ENCODE measurements around the gene CREG2. TPM values are rescaled to one million over a fixed set of nuclear protein-coding genes. Genes with fewer than 3 reads are reported as not detected.

The CREG2 gene
- total RNA-seq, 1 donor from 2014 or later, result not detected

DNA sequence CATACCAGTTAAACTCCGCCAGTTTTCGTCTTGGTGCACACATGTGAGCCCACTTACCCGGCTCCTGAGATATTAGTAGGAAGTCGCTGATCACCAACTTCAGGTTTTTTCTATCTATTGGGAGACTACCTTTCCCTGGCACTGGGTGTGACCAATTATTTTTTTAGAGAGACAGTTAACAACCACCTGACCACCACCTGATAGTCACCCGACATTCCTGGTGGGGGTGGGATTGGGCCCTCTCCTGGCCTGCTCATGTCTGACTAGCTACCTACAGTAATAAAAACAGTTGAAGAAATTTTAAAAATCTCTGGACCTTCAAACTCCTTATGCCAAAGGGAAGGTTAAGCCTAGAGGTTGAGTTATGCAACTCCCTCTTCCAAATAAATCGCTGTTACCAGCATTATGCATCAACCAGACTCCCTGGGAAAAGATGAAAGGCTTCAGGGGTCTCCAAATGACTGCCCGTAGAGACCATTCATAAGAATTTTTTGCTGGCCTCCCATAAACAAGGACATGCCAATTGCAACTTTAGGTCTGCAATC lies 27.8 kb downstream of the CREG2 start:
- ChIA-PET POLR2A (no interaction called here), CTCF (no interaction called here)
- Mint-ChIP-seq H3K9me3 (no peaks in the 10 kb centered on the region), H3K27ac (no peak overlapping the region), H3K4me1 (peaks cover 29% of the 10 kb centered on the region), H3K36me3 (ENCODE audit: low read depth) (no peaks in the 10 kb centered on the region), H3K27me3 (no peaks in the 10 kb centered on the region), H3K4me3 (no peak overlapping the region)
- no peak for DNase-seq
- intact Hi-C loops (cut with micrococcal nuclease), result no loop called here
- ATAC-seq (ENCODE audit: low read depth), result no peak
- TF ChIP-seq, protein P1, sequence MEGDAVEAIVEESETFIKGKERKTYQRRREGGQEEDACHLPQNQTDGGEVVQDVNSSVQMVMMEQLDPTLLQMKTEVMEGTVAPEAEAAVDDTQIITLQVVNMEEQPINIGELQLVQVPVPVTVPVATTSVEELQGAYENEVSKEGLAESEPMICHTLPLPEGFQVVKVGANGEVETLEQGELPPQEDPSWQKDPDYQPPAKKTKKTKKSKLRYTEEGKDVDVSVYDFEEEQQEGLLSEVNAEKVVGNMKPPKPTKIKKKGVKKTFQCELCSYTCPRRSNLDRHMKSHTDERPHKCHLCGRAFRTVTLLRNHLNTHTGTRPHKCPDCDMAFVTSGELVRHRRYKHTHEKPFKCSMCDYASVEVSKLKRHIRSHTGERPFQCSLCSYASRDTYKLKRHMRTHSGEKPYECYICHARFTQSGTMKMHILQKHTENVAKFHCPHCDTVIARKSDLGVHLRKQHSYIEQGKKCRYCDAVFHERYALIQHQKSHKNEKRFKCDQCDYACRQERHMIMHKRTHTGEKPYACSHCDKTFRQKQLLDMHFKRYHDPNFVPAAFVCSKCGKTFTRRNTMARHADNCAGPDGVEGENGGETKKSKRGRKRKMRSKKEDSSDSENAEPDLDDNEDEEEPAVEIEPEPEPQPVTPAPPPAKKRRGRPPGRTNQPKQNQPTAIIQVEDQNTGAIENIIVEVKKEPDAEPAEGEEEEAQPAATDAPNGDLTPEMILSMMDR (IDR thresholded peaks at IDR 0.05), result no peak

DNA sequence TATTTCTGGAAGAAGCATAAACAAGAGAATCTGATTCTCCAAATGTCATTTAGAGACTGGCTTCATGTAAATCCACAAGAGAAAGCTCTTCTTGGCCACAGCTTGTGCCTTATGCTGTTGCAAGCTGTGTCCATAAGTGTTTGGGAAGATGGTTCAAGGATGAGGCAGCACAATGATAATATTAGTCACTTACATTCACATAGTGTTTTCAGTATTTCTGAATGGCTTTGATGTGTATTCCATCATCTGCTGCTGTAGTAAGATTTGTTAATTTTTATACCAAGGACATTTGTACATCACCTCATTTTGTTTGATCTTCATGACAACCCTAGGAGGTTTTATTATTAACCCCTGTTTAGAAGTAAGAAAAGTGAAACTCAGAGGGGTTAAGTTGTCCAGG lies 29.9 kb downstream of the CREG2 start:
- TF ChIP-seq, protein P1 (IDR thresholded peaks at IDR 0.05), result no peak
- Mint-ChIP-seq H3K27me3 (no peaks in the 10 kb centered on the region), H3K4me3 (no peak overlapping the region), H3K27ac (no peak overlapping the region), H3K4me1 (peaks cover 26% of the 10 kb centered on the region), H3K36me3 (ENCODE audit: low read depth) (no peaks in the 10 kb centered on the region), H3K9me3 (no peaks in the 10 kb centered on the region)
- DNase-seq (no peak), ATAC-seq (ENCODE audit: low read depth) (no peak)
- ChIA-PET POLR2A (no interaction called here), CTCF (interaction anchor here (0.9 kb wide), 1 partner anchor 15 kb away, joined by 3 read pairs; no protein-coding TSS in a partner anchor)
- intact Hi-C loops (cut with micrococcal nuclease), result no loop called here

DNA sequence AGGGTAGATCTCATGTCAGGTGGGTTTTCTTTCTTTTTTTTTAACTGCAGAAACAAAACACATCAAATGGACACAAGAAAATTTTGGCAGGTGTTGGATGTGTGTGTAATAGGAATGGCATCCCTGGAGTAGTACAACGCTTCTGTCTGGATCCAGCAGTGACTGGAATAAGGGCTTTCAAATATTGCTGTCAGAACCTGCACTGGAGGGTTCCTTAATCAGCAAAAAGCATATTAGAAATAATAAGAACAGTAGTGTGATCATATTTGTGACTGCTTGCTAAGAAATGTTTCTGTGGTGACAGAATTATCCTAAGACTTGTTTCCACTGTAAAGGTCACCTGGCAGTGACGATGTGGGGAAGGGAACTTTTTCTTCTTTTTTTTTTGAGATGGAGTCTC lies 30.8 kb downstream of the CREG2 start:
- Mint-ChIP-seq H3K27me3 (no peaks in the 10 kb centered on the region), H3K27ac (no peak overlapping the region), H3K4me1 (peaks cover 18% of the 10 kb centered on the region), H3K36me3 (ENCODE audit: low read depth) (no peaks in the 10 kb centered on the region), H3K4me3 (no peak overlapping the region), H3K9me3 (no peaks in the 10 kb centered on the region)
- ChIA-PET CTCF (interaction anchor here (0.9 kb wide), 1 partner anchor 15 kb away, joined by 3 read pairs; no protein-coding TSS in a partner anchor), POLR2A (no interaction called here)
- DNase-seq (no peak), ATAC-seq (ENCODE audit: low read depth) (no peak)
- intact Hi-C loops (cut with micrococcal nuclease), result no loop called here
- TF ChIP-seq, protein P1 (IDR thresholded peaks at IDR 0.05), result no peak

DNA sequence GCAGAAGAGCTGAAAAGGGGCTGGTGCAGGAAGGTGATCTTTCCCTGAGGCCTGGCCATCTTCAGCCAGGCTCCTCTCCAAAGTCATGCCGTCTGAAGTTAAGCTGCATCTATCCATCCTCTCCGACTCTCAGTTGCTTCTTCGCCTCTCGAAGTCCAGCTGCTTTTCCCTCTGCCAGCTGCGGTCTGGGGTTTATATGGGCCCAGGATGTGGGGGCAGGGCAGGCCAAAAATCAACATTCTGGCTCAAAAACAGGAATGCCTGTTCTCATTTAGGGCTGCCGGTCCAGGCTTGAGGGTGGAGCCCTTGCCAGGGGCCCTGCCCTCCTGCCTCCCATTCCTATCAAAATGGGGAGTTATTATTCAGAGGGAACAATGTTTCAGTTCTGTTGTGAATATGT lies 31.2 kb downstream of the CREG2 start:
- Mint-ChIP-seq H3K4me1 (peaks cover 13% of the 10 kb centered on the region), H3K36me3 (ENCODE audit: low read depth) (no peaks in the 10 kb centered on the region), H3K27ac (no peak overlapping the region), H3K27me3 (no peaks in the 10 kb centered on the region), H3K9me3 (no peaks in the 10 kb centered on the region), H3K4me3 (no peak overlapping the region)
- TF ChIP-seq, protein P1 (IDR thresholded peaks at IDR 0.05), result no peak
- CTCF ChIA-PET, result no interaction called here
- DNase-seq, result no peak
- ATAC-seq (ENCODE audit: low read depth), result no peak
- intact Hi-C loops (cut with micrococcal nuclease), result no loop called here
- POLR2A ChIA-PET, result no interaction called here

DNA sequence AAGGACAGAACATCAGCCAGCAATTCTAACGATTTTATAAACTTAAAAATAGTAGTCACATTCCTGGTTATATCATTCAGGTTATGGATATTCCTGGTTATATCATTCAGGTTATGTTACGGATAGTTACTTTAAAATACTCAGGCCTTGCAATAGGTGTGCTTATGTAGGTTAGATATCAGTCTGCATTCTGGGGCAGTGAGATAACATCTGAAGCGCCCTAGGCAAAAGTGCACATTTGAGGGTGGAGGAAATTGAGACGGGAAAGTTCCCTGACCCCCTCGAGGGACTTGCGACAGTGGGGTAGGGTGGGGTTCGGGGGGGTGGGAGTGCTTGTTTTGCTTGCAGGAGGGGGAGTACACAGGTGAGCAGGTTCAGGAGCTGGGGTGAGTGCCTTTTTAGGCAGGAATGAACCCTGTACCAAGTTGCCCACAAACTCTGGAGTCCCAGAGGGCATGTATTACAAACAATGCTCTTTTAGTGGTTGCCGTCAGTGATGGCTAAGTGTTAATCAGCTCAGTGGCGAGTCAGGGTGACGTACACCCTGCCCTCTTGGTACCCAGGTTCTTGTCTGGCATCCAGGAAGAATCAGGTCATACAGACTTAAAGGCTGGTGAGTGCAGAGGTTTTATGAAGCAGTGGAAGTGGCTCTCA lies 31.8 kb downstream of the CREG2 start:
- CTCF ChIA-PET, result no interaction called here
- Mint-ChIP-seq H3K27me3 (no peaks in the 10 kb centered on the region), H3K4me3 (no peak overlapping the region), H3K9me3 (no peaks in the 10 kb centered on the region), H3K36me3 (ENCODE audit: low read depth) (no peaks in the 10 kb centered on the region), H3K27ac (no peak overlapping the region), H3K4me1 (peaks cover 8% of the 10 kb centered on the region)
- TF ChIP-seq, protein P1 (IDR thresholded peaks at IDR 0.05), result no peak
- intact Hi-C loops (cut with micrococcal nuclease), result no loop called here
- ATAC-seq (ENCODE audit: low read depth) (no peak), DNase-seq (no peak)
- POLR2A ChIA-PET, result no interaction called here
